GM12865 (cell line): ENCODE data around the gene ERI3.

Experiments
- DNase-seq: peaks from one replicate; pipeline ENCODE4 v3.0.0; 2010; ENCODE audit warnings: low read depth
- H3K4me3 ChIP-seq: 2 replicates; pipeline ENCODE4 v1.5.1; 2011; ENCODE audit warnings: mild to moderate bottlenecking, low read depth, low read length, control low read depth
- CTCF ChIP-seq: IDR thresholded peaks from 2 replicates; pipeline ENCODE4 v1.5.1; 2011; ENCODE audit warnings: low read length, control low read depth, low read depth, inconsistent platforms; ENCODE audit not compliant: insufficient read depth; ENCODE audit errors: missing control alignments

Gene ERI3

GRCh38 chr1:44327679-44328491, 27.2 kb downstream of the ERI3 start:
- H3K4me3 ChIP-seq, result no peak overlapping the region
- DNase-seq, result no peak
- no peak for TF ChIP-seq CTCF

GRCh38 chr1:44326821-44327465, 28.1 kb downstream of the ERI3 start:
- no peak for TF ChIP-seq CTCF
- H3K4me3 ChIP-seq, result no peak overlapping the region
- DNase-seq, result no peak

- TF ChIP-seq CTCF, result no peak
- no peak overlapping the region for H3K4me3 ChIP-seq
- no peak for DNase-seq
These were observed 28.9 kb downstream of the ERI3 start for GRCh38 chr1:44326024-44326701.

GRCh38 chr1:44323947-44324346, 31.1 kb downstream of the ERI3 start:
- DNase-seq, result no peak
- H3K4me3 ChIP-seq, result no peak overlapping the region
- no peak for TF ChIP-seq CTCF

GRCh38 chr1:44322367-44322766, 32.7 kb downstream of the ERI3 start:
- no peak for DNase-seq
- no peak overlapping the region for H3K4me3 ChIP-seq
- TF ChIP-seq CTCF, result no peak

GRCh38 chr1:44321466-44321865, 33.6 kb downstream of the ERI3 start:
- DNase-seq, result no peak

More at GRCh38 chr1:44321466-44321865, 33.6 kb downstream of the ERI3 start:
- TF ChIP-seq CTCF, result no peak
- no peak overlapping the region for H3K4me3 ChIP-seq
